Hepatocyte (in vitro differentiated cells): ENCODE measurements around the gene LRRC4C. TPM values are rescaled to one million over a fixed set of nuclear protein-coding genes. Genes with fewer than 3 reads are reported as not detected.

Experiments
- DNase-seq: peaks from one replicate; pipeline ENCODE4 v3.0.0-alpha.2; 2016; ENCODE audit warnings: low spot score
- H2AFZ ChIP-seq: fragments of 200-600 bp; sonication (generic); 2 replicates; pipeline ENCODE4 v1.6.0; 2016; ENCODE audit warnings: antibody characterized with exemption, mild to moderate bottlenecking
- H3K27ac ChIP-seq: fragments of 200-600 bp; sonication (generic); 2 replicates; pipeline ENCODE4 v1.5.1; 2016; ENCODE audit warnings: mild to moderate bottlenecking
- H3K27me3 ChIP-seq: fragments of 200-600 bp; sonication (generic); 2 replicates; pipeline ENCODE4 v1.6.1; 2016
- H3K36me3 ChIP-seq: fragments of 200-600 bp; sonication (generic); replicated peaks from 2 replicates; pipeline ENCODE4 v1.5.1; 2016; ENCODE audit warnings: low read depth; ENCODE audit not compliant: insufficient read depth
- H3K4me1 ChIP-seq: fragments of 200-600 bp; sonication (generic); 2 replicates; pipeline ENCODE4 v1.5.1; 2016; ENCODE audit warnings: mild to moderate bottlenecking, moderate library complexity; ENCODE audit not compliant: insufficient read depth
- H3K4me2 ChIP-seq: fragments of 200-600 bp; sonication (generic); 2 replicates; pipeline ENCODE4 v1.6.0; 2016
- H3K4me3 ChIP-seq: fragments of 200-600 bp; sonication (generic); 2 replicates; pipeline ENCODE4 v1.5.1; 2016; ENCODE audit warnings: mild to moderate bottlenecking
- H3K79me2 ChIP-seq: fragments of 200-600 bp; sonication (generic); 2 replicates; pipeline ENCODE4 v1.6.0; 2017; ENCODE audit warnings: mild to moderate bottlenecking
- H3K9me2 ChIP-seq: fragments of 200-600 bp; sonication (generic); replicated peaks from 2 replicates; pipeline ENCODE4 v1.6.0; 2017; ENCODE audit warnings: mild to moderate bottlenecking; ENCODE audit not compliant: insufficient read depth
- H3K9me3 ChIP-seq: fragments of 200-600 bp; sonication (generic); 2 replicates; pipeline ENCODE4 v1.5.1; 2016; ENCODE audit warnings: low read depth, mild to moderate bottlenecking
- H4K20me1 ChIP-seq: fragments of 200-600 bp; sonication (generic); 2 replicates; pipeline ENCODE4 v1.6.0; 2016; ENCODE audit warnings: mild to moderate bottlenecking; ENCODE audit not compliant: insufficient read depth, poor library complexity, severe bottlenecking
- CTCF ChIP-seq: fragments of 200-600 bp; sonication (generic); IDR thresholded peaks from 2 replicates; pipeline ENCODE4 v1.5.1; 2016; ENCODE audit warnings: antibody characterized with exemption, mild to moderate bottlenecking; ENCODE audit not compliant: poor library complexity
- EZH2 ChIP-seq: fragments of 200-600 bp; sonication (generic); IDR thresholded peaks from 2 replicates; pipeline ENCODE4 v1.6.1; 2016; ENCODE audit warnings: antibody characterized with exemption, mild to moderate bottlenecking, borderline replicate concordance
- EZH2phosphoT487 ChIP-seq: fragments of 200-600 bp; sonication (generic); IDR thresholded peaks from one replicate; pipeline ENCODE4 v1.6.1; 2018; ENCODE audit warnings: antibody characterized with exemption, mild to moderate bottlenecking, low read depth, moderate library complexity; ENCODE audit not compliant: unreplicated experiment, severe bottlenecking
- WGBS: methylation state at CpG from one replicate; pipeline ENCODE4 v1.1.6; 2016; ENCODE audit warnings: low lambda C conversion rate; ENCODE audit errors: missing lambda C conversion rate; 5-methylcytosine and 5-hydroxymethylcytosine counted together
- polyA plus RNA-seq: library from polyadenylated mRNA; unstranded; fragments of >200 nt; fragmentation: Nextera tagmentation; extraction: Ambion mirVana; gene quantifications from 2 replicates; pipeline ENCODE4 v1.2.1, GENCODE V29; 2016
- total RNA-seq: library from RNA; depleted of rRNA; stranded (reverse); fragments of >200 nt; gene quantifications from 2 replicates; pipeline ENCODE4 v1.2.3, GENCODE V29; 2014

Gene LRRC4C
- total and polyA plus RNA-seq, 2 experiments from 2014 or later: 1.1 to 3.1 TPM

GRCh38 chr11:41346042-41346441, 113.4 kb downstream of the LRRC4C start:
- Histone ChIP-seq H3K9me3 (no peaks in the 10 kb centered on the region), H3K4me3 (no peak overlapping the region), H4K20me1 (no peaks in the 10 kb centered on the region), H2AFZ (no peak overlapping the region), H3K27ac (no peak overlapping the region), H3K79me2 (no peaks in the 10 kb centered on the region), H3K4me2 (no peak overlapping the region), H3K27me3 (no peaks in the 10 kb centered on the region), H3K4me1 (no peaks in the 10 kb centered on the region), H3K9me2 (no peaks in the 10 kb centered on the region), H3K36me3 (no peaks in the 10 kb centered on the region)
- WGBS: 98% methylated on average over 2 of the region's 2 CpGs
- no peak for DNase-seq
- no peak for TF ChIP-seq EZH2
- no peak for TF ChIP-seq CTCF
- TF ChIP-seq EZH2phosphoT487: no peak

- no peaks in the 10 kb centered on the region for H4K20me1 ChIP-seq
- H3K36me3 ChIP-seq: no peaks in the 10 kb centered on the region
- H3K27me3 ChIP-seq: no peaks in the 10 kb centered on the region
- H3K4me2 ChIP-seq: no peak overlapping the region
- 81% methylated on average over 7 of the region's 7 CpGs for WGBS
- H2AFZ ChIP-seq: no peak overlapping the region
- DNase-seq: no peak
- no peaks in the 10 kb centered on the region for H3K9me2 ChIP-seq
- no peaks in the 10 kb centered on the region for H3K9me3 ChIP-seq
- no peaks in the 10 kb centered on the region for H3K79me2 ChIP-seq
- H3K4me1 ChIP-seq: no peaks in the 10 kb centered on the region
- no peak overlapping the region for H3K27ac ChIP-seq
- no peak for TF ChIP-seq CTCF
- TF ChIP-seq EZH2phosphoT487: no peak
- no peak for TF ChIP-seq EZH2
- H3K4me3 ChIP-seq: no peak overlapping the region
These were observed 125.2 kb downstream of the LRRC4C start for GRCh38 chr11:41334007-41334933.

- no peak overlapping the region for H2AFZ ChIP-seq
- H3K79me2 ChIP-seq: no peaks in the 10 kb centered on the region
- no peaks in the 10 kb centered on the region for H4K20me1 ChIP-seq
- no peak for DNase-seq
- H3K4me1 ChIP-seq: no peaks in the 10 kb centered on the region
- H3K4me2 ChIP-seq: no peak overlapping the region
- H3K27me3 ChIP-seq: no peaks in the 10 kb centered on the region
- H3K4me3 ChIP-seq: no peak overlapping the region
- no peaks in the 10 kb centered on the region for H3K9me3 ChIP-seq
- 97% methylated on average over 1 of the region's 1 CpG for WGBS
- TF ChIP-seq CTCF (no peak), EZH2phosphoT487 (no peak), EZH2 (no peak)
- H3K9me2 ChIP-seq: no peaks in the 10 kb centered on the region
- H3K27ac ChIP-seq: no peak overlapping the region
- no peaks in the 10 kb centered on the region for H3K36me3 ChIP-seq
These were observed 126.1 kb downstream of the LRRC4C start for GRCh38 chr11:41333357-41333756.
